Measurements from ENCODE around the gene DIPK1B. TPM values are rescaled to one million over a fixed set of nuclear protein-coding genes. Genes with fewer than 3 reads are reported as not detected.

DIPK1B gene
- total RNA-seq, result 1 to 10 TPM; 7.1 to 8.3 TPM
- long read RNA-seq, donor 1, transcript FAM69B-202 (5 exons, 1,668 nt), result major isoform, 9 of 10 reads
- long read RNA-seq, donor 1, partial matches to known transcripts, result 0 of 10 reads
- long read RNA-seq, donor 1, other reads (novel, unspliced or antisense), result 1 of 10 reads
- long read RNA-seq, donor 2, partial matches to known transcripts, result 1 of 9 reads
- long read RNA-seq, donor 2, other reads (novel, unspliced or antisense), result 6 of 9 reads

DNA sequence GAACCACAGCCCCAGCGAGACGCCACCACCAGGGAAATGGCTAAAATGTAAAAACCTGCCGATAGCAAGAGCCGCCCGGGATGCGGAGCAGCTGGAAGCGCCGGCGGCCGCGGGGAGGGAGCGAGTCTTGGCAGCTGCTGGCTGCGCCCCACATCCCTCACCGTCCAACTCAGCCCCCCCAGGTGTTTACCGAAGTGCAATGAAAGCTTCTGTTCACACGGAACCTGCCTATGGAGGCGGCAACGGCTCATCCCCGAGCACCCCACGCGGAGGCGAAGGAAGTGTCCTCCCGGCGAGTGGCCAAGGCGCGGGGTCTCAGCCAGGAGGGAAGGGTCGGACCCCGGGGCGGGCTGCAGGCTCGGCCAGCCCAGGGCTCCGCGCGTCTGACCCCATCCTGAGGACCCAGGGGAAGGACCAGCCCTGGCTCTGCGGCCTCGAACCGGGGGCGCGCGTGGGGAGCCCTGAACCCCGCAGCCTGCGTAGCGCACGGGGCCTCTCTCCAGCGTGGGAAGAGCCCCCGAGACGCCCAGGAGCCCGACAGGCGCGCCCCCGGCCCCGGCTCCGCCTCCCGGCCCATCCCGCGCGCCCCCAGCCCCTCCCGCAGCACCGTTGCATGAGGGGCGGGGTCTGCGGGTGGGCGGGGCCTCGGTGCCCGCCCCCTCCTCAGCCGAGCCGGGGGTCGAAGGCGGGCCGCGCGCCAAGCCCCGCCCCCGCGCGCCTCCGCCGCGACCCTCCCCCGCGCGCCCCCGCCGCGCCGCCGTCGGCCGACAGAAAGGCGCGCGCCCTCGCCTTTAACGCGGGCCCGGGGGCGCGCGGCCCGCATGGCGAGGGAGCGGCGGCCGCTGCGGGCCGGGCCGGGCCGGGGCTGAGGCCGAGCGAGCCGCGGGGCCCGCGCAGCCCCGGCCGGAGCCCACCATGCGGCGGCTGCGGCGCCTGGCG is at the start of gene DIPK1B:
Gene DIPK1B (plus strand): TSS at position 822 of the 939 bp plus-strand sequence. CDS start 94 bp downstream, at position 916.
- no peak for DNase-seq (ENCODE audit: low spot score)
- intact Hi-C loops (cut with DNase I), result no loop called here

DNA sequence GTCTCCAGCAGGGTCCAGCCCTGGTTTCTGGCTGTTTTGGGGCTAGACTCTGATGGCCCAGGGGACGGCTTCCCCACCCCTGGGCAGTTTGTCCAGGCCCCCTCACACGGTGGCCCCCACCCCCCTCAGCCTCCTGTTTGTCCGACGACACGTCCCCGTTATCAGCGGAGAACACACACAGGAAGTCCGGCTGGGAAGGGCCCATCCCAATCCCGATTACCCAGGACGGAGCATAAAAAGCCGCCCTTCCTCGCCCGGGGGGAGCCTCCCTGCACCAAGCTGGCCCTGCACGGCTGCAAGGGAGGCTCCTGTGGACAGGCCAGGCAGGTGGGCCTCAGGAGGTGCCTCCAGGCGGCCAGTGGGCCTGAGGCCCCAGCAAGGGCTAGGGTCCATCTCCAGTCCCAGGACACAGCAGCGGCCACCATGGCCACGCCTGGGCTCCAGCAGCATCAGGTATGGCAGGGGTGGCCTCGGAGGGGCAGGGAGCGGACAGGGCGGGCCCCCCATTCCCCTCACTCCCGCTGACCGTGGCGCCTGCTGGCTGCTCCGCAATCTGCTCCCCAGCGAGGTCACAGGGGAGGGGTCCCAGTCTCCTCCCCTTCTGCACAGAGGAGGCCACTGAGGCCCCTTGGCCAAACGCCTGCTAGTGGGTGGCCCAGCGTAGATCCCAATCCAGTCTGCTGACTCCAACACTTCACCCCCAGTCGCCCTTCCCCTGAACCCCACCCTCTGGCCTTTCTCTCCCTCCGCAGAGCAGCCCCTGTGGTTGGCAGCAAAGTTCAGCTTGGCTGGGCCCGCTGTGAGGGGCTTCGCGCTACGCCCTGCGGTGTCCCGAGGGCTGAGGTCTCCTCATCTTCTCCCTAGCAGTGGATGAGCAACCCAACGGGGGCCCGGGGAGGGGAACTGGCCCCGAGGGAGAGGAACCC is 49.5 kb upstream of the DIPK1B start, which contains the start of gene EGFL7:
Gene EGFL7 (plus strand): TSS at position 261 of the 926 bp plus-strand sequence. CDS start 5,367 bp downstream, outside the sequence.
- no peak for DNase-seq (ENCODE audit: low spot score)
- intact Hi-C loops (cut with DNase I), result no loop called here

DNA sequence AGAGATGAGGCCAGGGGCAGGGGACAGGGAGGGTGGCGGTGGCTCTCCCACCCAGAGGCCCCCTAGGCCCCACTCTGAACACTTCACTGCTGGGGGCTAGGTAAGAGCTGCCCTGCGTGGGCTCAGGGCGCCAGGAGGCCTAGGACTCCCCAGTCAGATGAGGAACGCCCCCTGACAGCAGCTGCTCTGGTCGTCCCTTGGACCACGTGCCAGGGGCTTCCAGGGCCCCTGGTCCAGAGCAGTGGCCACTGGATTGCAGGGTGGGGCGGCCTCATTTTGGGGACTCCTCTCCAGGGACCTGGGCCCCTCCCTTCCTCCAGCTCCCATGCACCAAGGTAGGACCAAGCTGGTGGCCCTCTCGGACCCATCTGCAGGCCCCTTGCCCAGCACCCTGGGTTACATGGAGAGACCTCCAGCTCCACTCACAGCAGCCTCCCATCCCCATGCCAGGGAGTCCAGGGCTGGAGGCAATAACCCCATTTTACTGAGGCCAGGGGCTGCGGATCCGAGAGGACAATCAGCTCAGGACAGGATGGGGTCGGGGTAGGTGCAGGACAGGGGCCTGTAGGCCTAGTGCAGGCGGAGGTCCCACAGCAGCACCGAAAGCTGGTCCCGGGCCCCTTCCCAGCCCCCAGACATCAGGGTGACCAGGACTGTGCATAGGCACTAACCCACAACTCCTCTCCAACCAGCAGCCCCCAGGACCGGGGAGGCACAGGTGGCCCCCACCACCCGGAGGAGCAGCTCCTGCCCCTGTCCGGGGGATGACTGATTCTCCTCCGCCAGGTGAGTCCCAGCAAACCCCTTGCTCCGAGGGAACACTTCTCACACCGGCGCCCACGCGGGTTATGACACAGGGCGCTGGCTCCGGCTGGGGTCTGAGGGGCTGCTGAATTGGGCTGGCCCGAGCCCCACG is 48.1 kb upstream of the DIPK1B start:
- no peak for DNase-seq (ENCODE audit: low spot score)
- intact Hi-C loops (cut with DNase I), result no loop called here

DNA sequence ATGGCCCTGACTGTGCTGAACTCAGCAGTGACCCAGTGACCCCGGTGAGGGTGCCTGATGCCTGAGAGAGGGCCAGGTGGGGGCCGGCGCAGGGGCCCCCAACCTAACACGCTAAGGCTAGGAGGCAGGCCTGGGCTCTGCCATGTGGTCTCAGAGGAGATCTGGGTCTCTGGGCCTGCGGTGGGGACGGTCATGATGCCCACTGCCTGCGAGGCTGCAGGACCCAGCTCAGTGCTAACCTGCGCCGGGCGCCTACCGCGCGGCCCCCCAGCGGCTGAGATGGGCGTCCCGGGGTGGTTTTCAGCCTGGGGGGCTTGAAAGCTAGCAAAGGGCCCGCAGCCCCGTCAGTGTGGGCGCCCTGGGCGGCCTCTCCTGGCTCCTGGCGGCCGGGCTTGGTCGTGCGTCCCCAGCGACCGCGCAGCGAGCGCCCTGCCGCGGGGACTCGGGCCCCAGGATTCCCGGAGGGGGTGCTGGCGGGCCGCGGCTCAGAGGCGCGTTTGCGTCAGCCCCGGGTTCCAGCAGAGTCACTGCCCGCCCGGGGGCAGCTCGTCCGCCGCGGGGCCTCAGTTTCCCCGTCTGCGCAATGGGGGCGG is 47.2 kb upstream of the DIPK1B start:
- intact Hi-C loops (cut with DNase I), result no loop called here
- DNase-seq (ENCODE audit: low spot score), result no peak

DNA sequence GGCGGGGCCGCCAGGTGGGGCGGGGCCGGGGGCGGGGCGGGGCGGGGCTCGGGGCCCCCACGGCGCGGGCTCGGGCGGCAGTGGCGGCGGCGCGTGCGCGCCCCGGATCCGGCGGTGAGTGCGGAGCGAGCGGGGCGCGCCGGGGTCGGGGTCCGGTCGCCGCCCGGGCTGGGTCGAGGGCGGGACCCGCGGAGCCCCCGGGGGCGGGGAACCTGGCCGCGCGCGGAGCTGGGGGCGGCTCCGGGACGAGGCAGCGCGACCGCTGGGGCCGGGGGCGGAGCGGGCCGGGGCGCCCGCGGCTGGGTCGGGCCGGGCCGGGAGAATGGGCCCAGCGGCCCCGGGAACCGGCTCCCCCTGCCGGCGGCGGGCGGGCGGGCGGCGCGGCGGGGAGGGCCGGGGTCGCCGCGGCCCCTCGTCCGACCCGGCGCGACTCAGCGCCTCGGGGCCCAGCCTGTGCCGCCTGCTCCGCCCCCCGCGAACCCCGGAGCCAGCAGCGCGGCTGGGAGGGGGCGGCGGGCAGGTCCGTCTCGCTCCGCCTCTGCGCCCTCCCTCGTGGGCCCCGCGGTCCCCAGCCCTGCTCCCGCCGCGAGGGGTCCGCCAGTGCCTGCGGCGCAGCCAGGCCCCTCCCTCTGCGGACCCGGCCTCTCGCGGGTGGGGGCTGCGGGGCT is 46.5 kb upstream of the DIPK1B start:
- no peak for DNase-seq (ENCODE audit: low spot score)
- intact Hi-C loops (cut with DNase I), result no loop called here

DNA sequence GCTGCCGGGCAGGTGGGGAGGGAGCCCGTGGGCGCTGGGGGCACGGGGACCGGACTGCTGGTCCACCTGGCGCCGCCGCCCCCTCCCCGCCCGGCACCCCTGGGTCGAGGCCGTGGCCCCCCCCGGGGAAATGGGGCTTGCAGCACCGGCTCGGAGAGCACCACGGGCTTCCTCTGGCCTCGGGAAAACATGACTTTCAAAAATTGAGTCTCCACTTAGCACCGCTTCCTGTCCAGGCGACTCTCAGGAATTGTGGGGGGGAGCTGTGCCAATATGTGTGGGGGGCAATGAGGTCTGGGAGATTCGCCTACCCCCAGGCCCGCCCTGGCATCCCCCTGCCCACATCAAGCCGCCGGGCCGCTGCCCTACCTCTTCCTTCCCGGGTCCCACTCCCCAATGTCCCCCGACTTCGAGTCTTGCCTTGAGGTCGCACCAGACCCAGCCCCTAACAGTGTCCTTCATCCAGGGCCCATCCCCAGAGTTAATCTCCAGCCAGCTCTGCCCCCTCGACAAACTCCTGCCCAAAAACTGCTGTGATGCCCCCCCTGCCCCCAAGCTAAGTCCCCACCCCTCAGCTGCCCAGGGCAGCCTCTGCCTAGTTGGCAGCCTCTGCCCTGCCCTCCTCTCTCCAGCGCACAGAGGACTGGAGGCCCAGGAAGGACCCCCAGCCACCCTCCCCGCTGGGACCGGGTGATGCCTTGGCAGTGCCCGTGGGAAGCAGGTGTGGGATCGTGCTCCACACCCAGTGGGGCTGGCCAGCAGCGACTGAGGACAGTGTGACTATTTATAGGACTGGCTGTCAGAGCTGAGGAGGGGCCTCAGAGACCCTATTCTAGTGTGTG is 45.8 kb upstream of the DIPK1B start:
- DNase-seq (ENCODE audit: low spot score), result no peak
- intact Hi-C loops (cut with DNase I), result no loop called here

DNA sequence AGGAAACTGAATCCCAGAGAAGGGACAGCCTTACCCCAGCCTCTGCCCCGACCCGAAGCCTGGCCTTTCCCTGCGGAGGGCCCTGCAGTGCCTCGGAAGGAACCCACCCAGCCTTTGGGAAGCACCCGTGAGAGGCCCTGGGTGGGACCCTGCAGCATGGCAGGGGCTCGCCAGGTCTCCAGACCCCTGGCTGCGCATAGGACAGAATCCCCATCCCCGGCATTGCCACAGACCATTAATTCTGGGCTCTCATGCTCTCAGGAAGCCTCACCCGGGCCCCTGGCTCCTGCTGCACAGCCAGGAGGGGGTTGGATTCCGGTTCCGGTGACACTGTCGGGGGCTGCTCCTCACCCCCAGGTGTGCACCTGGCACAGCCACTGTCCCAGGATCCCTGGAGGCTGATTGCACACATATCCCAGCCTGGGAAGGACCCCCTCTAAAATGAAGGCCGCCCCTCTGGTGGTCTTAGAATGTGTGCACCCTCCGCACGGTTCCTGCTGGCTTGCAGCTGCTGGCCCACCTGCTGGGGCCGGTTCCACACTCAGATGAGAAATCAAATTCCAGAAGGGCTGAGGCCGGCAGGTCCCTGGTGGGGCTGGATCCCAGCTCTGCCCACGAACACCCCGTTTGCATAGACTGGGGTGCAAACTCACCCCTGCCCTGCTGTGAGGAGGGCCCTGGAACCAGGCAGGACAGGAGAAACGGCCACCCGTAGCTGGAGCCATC is 45.0 kb upstream of the DIPK1B start:
- no peak for DNase-seq (ENCODE audit: low spot score)
- intact Hi-C loops (cut with DNase I), result no loop called here

DNA sequence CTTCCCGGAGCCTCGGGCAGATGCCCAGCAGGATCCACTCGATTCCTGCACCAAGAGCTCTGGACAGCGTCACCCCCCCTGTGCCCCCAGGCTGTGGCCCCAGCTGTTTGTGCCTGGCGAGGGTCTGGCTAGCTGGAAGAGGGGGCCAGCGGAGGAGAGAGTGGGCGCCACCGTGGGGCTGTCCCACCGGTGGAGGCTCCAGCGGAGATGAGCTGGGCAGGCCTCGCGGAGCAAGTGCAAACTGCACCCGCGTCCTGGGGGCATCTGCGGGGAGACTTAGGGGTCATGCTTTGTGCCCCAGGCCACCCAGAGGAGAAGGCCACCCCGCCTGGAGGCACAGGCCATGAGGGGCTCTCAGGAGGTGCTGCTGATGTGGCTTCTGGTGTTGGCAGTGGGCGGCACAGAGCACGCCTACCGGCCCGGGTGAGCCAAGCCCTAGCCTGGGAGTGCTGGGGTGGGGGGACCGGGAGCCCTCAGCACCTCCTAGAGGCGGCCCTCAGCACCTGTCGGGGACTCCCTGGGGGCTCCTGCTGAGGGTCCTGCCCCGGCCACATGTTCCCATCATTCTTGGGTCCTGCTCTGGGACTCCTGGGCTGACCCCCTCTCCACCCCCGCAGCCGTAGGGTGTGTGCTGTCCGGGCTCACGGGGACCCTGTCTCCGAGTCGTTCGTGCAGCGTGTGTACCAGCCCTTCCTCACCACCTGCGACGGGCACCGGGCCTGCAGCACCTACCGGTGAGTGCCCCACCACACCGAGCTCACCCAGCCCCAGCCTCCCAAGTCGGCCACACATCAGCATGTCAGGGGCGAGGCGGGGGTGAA is 44.2 kb upstream of the DIPK1B start:
- intact Hi-C loops (cut with DNase I), result no loop called here
- DNase-seq (ENCODE audit: low spot score), result no peak

DNA sequence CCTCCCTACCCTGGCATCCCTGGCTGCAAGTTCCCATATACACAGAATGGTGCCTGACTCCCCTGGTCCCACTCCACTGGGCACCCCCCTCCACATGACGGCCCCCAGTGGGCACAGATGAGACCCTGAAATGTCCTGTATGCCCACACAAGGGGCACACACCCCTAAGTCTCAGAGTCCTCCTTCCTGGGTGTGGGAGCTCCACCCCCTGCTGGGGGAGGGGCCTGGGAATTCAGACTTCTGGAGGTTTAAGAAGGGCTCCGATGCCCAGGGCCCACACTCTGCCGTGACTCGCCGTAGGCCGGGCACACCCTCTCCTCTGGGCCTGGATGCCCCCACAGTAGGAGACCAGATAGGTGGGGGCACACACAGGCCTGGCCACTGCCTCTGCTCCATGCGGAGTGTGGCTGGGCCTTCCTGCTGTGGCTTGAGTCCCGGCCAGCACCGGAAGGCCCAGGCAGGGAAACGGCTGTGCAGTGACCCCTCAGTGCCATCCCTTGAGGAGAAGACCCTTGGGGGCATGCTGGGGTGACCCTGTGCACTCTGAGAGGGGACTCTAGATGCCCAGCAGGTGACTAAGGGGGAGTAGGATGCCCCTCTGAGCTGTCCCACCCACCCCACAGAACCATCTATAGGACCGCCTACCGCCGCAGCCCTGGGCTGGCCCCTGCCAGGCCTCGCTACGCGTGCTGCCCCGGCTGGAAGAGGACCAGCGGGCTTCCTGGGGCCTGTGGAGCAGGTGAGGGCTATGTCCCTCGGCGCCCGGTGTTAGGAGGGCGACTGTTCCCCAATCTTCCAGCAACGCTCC is 43.2 kb upstream of the DIPK1B start:
- intact Hi-C loops (cut with DNase I), result no loop called here
- DNase-seq (ENCODE audit: low spot score), result no peak

DNA sequence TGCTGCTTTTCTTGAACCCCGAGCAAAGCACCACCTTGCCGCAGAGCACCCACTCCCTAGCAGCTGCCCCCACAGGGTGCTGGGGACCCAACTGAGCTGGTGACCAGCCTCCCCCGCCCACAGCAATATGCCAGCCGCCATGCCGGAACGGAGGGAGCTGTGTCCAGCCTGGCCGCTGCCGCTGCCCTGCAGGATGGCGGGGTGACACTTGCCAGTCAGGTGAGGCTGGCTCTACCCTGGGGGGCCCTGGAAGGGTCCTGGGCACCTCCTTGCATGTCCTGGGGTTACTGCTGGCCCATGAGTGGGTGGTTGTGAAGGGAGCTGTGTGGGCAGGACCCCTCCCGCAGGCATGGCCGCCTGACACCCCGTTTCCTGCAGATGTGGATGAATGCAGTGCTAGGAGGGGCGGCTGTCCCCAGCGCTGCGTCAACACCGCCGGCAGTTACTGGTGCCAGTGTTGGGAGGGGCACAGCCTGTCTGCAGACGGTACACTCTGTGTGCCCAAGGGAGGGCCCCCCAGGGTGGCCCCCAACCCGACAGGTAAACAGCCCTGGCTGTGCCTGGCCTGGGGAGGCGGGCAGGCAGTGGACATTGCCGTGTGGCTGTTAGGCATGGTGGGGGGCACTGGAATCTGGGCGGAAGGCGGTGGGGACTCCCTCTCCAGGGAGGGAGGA is 42.4 kb upstream of the DIPK1B start:
- no peak for DNase-seq (ENCODE audit: low spot score)
- intact Hi-C loops (cut with DNase I), result no loop called here

DNA sequence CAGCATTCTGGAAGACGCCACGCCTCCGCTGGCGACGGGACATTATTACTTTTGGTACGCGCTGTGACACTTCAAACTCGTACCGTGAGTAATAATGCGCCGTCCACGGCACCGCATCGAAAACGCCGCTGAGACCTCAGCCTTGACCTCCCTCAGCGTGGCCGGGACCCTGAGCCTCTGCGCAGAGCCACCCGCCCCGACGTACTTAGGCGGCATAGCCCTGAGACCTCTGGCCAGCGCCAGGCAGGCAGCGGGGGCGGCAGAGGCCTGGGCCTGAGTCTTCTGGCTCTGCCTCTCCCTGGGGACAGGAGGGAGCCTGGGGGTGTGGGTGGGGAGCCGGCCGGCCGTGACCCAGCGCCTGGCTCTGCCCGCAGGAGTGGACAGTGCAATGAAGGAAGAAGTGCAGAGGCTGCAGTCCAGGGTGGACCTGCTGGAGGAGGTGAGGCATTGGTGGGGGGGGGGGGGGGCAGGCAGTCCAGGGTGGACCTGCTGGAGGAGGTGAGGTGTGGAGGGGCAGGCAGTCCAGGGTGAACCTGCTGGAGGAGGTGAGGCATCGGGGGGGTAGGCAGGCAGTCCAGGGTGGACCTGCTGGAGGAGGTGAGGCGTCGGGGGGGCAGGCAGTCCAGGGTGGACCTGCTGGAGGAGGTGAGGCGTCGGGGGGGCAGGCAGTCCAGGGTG is 41.7 kb upstream of the DIPK1B start:
- intact Hi-C loops (cut with DNase I), result no loop called here
- DNase-seq (ENCODE audit: low spot score), result no peak

DNA sequence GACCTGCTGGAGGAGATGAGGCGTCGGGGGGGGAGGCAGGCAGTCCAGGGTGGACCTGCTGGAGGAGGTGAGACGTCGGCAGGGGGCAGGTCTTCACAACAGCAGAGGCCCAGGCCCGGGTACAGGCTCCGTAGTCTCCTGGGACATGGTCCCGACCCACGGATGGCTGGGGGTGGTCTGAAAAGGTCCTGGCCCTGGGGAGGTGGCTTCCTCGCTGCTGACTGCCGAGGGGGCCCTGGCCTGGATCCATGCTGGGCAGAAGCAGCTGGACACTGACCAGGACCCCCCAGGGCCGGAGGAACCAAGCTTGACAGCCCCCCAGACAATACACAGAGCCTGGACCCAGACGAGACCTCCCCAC is 41.1 kb upstream of the DIPK1B start:
- intact Hi-C loops (cut with DNase I), result no loop called here
- DNase-seq (ENCODE audit: low spot score), result no peak

DNA sequence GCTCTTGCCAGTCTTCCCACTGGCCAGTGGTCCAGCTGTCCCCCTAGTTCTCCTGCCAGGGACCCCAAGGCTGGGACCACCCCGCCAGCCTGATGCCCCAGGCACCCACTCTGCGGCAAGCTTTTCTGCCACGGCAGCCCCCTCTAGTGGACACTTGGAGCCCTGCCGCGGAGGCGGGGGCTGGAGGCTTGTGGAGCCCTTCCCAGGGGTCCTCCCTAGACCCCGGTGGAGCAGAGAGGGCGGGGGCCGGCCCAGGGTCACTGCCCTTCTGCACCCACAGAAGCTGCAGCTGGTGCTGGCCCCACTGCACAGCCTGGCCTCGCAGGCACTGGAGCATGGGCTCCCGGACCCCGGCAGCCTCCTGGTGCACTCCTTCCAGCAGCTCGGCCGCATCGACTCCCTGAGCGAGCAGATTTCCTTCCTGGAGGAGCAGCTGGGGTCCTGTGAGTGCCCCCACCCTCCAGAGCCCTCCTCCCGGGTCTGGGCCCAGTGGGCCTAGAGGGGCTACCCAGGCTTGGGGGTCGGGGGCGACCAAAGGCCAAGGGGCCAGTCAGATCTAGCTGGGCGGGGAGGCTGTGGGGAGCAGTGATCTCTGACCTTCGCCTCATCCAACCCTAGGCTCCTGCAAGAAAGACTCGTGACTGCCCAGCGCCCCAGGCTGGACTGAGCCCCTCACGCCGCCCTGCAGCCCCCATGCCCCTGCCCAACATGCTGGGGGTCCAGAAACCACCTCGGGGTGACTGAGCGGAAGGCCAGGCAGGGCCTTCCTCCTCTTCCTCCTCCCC is 40.5 kb upstream of the DIPK1B start:
- intact Hi-C loops (cut with DNase I), result no loop called here
- DNase-seq (ENCODE audit: low spot score), result no peak

Data from posterior vena cava (tissue), 2 donors.